HG03045 (cell line): ENCODE results near the gene IGSF9B.

ENCODE experiments used
- ATAC-seq: cut with Tn5 transposase; IDR thresholded peaks from one replicate; pipeline ENCODE4 v1.9.1; 2021; ENCODE audit warnings: mild to moderate bottlenecking, moderate library complexity; ENCODE audit not compliant: unreplicated experiment

Gene IGSF9B

GRCh38 chr11:133955081-133955891 is 1.5 kb downstream of the IGSF9B start:
- ATAC-seq = no peak

- ATAC-seq = no peak
Observed at GRCh38 chr11:133953999-133954398, 2.8 kb downstream of the IGSF9B start.

DNA sequence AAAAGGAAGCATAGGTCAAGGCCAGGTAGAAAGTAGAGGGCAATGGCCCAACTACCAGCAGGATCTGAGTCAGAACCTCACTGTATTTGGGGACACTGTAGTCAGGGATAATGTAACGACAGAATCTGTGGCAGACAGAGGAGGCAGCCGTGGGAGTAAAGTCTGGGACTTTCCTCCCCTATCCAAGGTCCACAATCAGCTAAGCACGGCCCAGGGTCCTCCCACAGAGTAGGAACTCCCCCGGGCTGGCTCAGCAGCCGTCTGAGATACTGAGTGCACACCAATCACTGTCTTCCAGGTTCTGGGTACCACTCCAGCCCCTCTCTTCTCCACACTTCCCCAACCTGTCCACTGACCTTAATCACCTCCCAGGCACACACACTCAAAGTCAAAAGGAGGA is 3.2 kb downstream of the IGSF9B start:
- no peak for ATAC-seq

DNA sequence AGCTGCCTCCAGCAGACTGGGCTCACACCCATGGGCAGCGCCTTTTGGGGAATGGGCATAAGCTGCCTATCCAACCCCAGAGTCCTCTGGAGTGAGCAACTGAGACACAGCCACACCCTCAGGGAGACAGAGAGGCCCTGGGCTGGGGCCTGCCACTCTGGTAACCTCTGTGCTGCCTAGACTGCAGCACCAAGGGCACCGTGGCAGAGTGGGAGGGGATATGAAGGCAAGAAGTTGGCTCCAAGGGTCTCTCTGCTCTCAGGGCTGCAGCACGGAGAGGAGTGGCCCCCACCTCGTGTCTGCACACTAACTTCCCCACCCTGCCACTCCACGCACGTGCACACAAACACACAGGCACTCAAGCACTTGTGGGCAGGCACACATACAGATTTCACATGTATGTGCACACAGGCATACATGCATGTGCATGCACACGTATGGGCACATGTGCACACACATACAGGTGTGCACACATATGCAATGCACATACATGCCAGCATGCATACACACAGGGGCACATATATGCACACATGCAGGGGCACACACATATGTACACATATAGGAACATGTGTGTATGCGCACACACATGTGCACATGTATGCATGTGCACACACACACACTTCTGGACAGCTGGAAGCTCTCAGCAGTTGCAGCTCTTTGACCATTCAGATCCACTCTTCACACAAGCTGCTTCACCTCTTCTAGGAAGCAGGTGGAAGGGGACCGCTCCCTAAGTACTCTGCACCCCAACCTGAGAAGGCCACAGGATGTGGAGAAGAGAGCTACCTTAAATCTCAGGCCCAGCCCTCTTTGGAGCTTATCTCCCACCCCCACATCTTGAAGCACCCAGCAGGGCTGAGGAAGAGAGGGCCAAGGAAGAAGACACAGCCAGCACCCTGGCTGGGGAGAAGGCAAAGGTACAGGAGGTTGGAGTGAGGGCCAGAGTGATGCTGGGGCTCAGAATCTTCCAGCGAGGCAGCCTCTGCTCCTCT is 4.3 kb downstream of the IGSF9B start:
- no peak for ATAC-seq

- ATAC-seq = no peak
Observed at GRCh38 chr11:133951327-133952198, 5.2 kb downstream of the IGSF9B start.

DNA sequence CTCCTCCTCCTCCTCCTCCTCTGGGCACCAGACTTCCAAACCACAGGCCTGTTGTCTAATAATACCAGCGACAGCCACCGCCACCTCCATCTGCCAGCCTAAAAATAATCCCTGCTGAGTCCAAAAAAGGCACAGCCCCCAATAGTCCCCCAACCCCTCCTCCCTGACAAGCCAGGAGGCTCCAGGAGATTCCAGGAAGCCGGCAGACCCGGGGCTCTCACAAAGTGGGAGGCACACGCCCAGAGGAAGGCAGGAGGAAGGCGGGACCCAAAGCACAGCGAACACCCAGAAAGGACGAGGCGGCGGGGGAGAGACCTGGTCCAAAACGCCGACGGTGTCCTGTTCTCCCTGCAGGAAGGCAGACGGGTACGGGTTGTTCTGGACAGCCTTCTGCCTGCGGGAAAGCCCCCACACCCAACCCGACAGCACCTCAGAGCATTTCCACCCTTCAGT is 5.9 kb downstream of the IGSF9B start:
- ATAC-seq = no peak

DNA sequence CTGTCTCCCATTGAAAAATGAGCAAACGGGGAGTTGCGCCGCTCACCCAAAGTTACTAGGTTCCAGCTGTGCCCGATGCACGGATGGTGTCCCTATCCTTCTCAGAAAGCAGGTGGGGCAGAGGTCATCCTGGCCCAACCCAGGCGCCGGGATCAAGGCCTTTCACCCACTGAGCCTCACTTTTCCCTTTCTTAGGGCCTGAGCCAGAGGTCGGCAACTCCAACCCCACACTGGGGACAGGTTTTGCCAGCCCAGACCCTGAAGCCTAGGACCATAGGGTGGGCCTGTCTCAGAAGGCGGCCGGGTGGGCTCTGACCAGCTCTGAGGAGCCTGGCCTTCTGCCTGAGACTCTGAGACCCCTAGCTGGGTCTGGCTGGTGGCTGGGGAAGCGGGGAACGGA is 6.3 kb downstream of the IGSF9B start:
- ATAC-seq = no peak

DNA sequence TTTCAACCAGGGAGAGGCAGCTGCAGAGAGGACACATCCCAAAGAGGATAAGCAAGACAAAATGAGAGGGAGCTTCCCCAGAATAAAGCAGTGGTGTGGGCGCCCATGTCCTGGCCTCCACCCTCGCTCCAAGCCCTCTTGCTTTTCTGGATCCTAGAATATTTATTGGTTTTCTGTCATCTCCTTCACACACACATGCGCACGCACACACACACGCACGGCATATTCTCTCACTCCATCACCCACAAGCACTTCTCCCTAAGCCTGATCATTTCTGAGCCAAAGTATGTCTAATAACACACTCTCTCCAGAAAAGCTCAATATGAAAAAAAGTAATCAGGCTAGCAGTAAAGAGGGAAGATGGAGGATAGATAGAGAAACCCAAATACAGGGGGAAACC is 7.6 kb downstream of the IGSF9B start:
- no peak for ATAC-seq

GRCh38 chr11:133948711-133949110 is 8.1 kb downstream of the IGSF9B start:
- no peak for ATAC-seq

- ATAC-seq = no peak
Observed at GRCh38 chr11:133947321-133947756, 9.4 kb downstream of the IGSF9B start.

- no peak for ATAC-seq
Observed at GRCh38 chr11:133946541-133947318, 10.0 kb downstream of the IGSF9B start.

DNA sequence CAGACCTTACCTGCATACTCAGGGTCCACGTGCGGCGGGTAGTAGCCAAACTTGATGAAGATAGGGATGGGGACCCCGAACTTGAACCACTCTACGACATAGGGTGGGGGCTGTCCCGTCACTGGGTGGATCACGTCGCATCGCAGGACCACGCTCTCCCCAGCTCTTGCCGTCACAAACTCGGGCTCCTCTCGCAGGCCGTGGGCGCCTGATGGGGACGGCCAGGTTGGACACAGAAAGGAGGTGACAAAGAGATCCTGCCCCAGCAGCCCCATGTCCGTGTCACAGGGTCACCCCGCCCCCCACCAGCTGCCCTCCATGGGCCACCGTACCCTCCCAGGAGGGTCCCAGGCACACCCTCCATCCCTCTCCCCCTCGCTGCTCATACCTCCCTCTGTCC is 10.7 kb downstream of the IGSF9B start:
- no peak for ATAC-seq

DNA sequence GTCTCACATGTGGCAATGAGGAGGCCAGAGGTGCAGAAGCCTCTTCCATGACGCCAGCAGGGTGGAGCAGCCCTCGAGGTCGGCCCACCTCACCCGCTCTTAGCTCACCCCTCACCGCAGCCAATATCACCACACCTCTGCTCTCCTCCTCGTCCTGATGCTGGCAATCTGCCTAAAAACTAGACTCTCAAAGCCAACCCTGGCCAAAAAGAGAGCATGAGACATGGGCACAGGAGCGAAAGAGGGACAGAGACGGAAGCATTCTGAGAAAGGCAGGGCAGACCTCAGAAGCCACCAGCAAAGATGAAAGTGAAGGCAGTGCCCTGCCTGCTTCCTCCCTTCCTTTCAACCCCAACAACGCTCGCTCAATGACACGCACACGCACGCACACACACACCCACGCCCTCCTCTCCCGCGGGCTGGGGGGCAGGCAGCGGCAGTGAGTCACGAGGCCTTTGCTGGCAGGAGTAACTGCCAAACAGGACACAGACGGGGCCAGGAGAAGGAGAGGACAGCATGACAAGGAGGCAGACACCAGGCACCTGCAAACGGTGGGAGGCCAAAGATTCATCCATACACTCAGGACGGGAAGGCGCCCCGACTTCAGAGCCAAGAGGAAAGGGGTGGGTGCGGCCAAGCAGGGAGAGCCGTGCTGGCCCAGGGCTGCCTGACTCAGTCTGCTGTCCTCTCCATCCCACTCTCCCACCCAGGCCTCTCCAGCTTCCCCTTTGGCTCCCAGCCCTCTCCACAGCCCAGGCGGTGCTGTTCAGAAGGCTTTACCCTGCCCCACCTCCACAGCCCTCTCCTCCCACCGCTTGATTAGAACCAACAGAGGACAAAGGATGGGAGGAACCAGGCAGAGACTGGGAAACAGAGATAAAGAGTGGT is 11.4 kb downstream of the IGSF9B start:
- no peak for ATAC-seq

DNA sequence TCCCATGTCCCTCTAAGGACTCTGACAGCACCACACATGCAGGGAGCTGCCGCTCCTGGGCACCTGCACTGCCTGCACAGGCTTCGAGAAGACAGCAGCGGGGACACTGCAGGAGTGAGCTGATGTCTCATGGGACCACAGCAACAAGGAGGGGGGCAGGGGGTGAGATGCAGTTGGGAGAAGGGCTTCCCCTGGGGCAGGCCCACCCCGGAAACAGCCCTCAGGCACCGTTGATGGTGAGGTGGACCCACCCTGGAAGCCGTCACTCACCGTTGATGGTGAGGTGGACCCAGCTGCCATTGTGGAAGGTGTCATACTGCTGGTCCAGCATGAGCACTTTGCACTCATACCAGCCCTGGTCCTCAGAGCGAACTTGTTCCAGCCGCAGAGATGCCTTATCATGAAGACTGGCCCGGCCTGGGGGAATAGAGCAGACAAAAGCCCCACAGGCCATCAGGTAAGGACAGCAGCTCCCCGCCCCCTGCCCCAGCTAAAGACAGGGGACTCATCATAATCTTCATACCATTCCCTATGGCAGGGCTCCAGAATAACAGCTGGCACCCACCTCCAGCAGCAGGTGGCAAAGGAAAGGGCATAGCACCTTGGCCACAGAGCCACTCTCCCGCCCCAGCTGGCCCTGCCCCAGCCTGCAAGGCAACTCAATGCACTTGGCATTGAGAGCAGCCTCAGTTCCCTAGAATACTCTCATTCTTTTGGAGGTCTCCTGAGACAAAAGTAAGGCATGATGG is 12.6 kb downstream of the IGSF9B start:
- no peak for ATAC-seq

DNA sequence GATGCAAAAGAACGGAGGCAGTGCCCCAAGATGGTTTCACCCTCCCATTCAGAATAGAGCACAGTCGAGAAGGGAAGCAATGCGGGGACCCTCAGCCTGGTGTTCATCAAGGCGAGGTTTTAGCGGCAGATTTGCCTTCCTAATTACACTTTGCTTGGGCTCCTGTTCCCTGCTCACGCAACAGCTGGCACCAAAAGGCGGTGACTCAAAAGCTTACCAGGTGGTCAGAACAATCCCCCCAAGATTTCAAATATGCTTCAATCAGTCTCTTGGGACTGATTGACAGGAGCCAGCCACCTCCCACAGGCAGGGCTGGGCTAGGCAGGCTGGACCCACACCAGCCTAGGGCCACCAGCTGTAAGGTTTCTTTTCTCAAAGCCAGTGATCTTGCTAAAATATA is 14.2 kb downstream of the IGSF9B start:
- no peak for ATAC-seq

- no peak for ATAC-seq
Observed at GRCh38 chr11:133941546-133941945, 15.2 kb downstream of the IGSF9B start.

GRCh38 chr11:133940034-133940433 is 16.7 kb downstream of the IGSF9B start:
- no peak for ATAC-seq

DNA sequence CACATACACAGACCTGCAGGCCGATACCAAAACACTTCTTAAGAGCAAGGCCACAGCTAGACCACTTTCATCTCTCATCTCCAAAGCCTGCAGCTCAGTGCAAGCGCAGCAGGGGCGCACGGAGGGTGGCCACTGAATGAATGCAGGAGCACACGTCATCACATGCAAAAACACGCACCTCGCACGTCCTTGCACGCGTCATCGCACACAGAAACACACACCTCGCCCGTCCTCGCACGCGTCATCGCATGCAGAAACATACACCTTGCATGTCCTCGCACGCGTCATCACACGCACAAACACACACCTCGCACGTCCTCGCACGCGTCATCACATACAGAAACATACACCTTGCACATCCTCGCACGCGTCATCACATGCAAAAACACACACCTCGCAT is 17.2 kb downstream of the IGSF9B start:
- ATAC-seq = no peak
